Lower lobe of right lung (tissue), 2 donors: ENCODE measurements around the gene IGFBP7. TPM values are rescaled to one million over a fixed set of nuclear protein-coding genes. Genes with fewer than 3 reads are reported as not detected.
A peak's percentile ranks its signal among the peaks of the same experiment; 100 is the strongest.
"Not testable (repeated sequence)": the region's sequence is repeated elsewhere in the genome, so short reads cannot be mapped to it uniquely, and the experiment has no call there.

Source experiments
- ATAC-seq, 2 donors: fragments of 200-7000 bp; cut with Tn5 transposase; one replicate each; pipeline ENCODE4 v1.9.1; 2020 to 2022; ENCODE audit warnings: mild to moderate bottlenecking in 2 of 2, moderate library complexity in 2 of 2
- DNase-seq: peaks from one replicate; pipeline ENCODE4 v3.0.0-alpha.2; 2020
- H3K27ac ChIP-seq: fragments of 200-600 bp; one replicate; pipeline ENCODE4 v1.8.0; 2022
- H3K27me3 ChIP-seq: fragments of 200-600 bp; one replicate; pipeline ENCODE4 v1.8.0; 2022; ENCODE audit warnings: low read depth
- H3K36me3 ChIP-seq: fragments of 200-600 bp; one replicate; pipeline ENCODE4 v1.8.0; 2022; ENCODE audit warnings: mild to moderate bottlenecking
- H3K4me1 ChIP-seq: fragments of 200-600 bp; one replicate; pipeline ENCODE4 v1.8.0; 2022
- H3K4me3 ChIP-seq: fragments of 200-600 bp; one replicate; pipeline ENCODE4 v1.8.0; 2022; ENCODE audit warnings: mild to moderate bottlenecking
- H3K9me3 ChIP-seq: fragments of 200-600 bp; one replicate; pipeline ENCODE4 v1.8.0; 2022
- intact Hi-C: fragments of 100-400 bp; cut with DNase I; formaldehyde crosslinking; loops from one replicate; pipeline ENCODE4 v1.11.0; 2022
- total RNA-seq: library from RNA; stranded (reverse); fragmentation: NEBNext Ultra II Directional; extraction: Animal tissue kit (Norgen Biotek cat#: 25700); gene quantifications from one replicate; pipeline ENCODE4 v1.2.1, GENCODE V29; 2021
- TF ChIP-seq, protein P1 (sequence below): fragments of 200-600 bp; IDR thresholded peaks from one replicate; pipeline ENCODE4 v1.8.0; 2022; ENCODE audit warnings: antibody characterized with exemption, mild to moderate bottlenecking
- donor health status: DM: no; HTN: yes; CAD: no; lungs with severe emphysema.

IGFBP7 gene
- total RNA-seq, 1 donor from 2014 or later: 322 TPM

DNA sequence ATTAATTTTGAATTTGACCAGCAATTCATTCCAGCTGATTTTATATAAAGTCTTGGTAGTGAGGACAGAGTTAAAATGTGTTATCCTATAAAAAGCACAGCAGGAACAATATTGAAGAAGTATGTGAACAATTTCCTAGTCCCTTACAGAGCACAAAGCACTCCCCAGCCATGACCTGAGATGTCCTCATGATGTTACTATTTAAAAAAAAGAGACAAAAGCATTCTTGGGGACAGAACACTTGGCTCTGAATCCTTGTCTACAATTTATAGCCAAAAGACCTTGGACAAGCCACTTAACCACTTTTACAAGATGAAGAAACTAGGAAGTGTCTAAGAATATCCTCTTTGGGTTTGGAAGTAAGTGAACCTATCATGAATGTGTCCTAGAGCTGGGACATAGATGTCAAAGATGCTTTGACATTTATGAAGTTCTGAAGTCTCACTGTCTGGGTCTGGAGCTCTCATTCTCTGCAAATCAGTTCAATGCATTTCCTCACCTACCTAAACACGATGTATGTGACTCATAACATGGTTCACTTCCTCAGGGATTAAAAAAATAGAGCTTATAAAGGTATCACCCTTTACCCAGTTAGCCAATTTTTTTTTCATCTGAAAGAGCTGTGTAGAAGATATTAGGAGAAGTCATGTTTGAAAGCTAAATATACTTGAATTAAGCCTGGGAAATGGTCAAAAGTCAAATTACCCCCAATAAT lies 61.4 kb downstream of the IGFBP7 start:
- ATAC-seq: no peak
- no peak for DNase-seq
- Histone ChIP-seq H3K4me3 (no peak overlapping the region), H3K27ac (no peak overlapping the region), H3K9me3 (no peaks in the 10 kb centered on the region), H3K36me3 (no peaks in the 10 kb centered on the region), H3K27me3 (no peaks in the 10 kb centered on the region), H3K4me1 (peaks cover 37% of the 10 kb centered on the region)
- TF ChIP-seq, protein P1, sequence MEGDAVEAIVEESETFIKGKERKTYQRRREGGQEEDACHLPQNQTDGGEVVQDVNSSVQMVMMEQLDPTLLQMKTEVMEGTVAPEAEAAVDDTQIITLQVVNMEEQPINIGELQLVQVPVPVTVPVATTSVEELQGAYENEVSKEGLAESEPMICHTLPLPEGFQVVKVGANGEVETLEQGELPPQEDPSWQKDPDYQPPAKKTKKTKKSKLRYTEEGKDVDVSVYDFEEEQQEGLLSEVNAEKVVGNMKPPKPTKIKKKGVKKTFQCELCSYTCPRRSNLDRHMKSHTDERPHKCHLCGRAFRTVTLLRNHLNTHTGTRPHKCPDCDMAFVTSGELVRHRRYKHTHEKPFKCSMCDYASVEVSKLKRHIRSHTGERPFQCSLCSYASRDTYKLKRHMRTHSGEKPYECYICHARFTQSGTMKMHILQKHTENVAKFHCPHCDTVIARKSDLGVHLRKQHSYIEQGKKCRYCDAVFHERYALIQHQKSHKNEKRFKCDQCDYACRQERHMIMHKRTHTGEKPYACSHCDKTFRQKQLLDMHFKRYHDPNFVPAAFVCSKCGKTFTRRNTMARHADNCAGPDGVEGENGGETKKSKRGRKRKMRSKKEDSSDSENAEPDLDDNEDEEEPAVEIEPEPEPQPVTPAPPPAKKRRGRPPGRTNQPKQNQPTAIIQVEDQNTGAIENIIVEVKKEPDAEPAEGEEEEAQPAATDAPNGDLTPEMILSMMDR: no peak
- intact Hi-C loops: no loop called here

DNA sequence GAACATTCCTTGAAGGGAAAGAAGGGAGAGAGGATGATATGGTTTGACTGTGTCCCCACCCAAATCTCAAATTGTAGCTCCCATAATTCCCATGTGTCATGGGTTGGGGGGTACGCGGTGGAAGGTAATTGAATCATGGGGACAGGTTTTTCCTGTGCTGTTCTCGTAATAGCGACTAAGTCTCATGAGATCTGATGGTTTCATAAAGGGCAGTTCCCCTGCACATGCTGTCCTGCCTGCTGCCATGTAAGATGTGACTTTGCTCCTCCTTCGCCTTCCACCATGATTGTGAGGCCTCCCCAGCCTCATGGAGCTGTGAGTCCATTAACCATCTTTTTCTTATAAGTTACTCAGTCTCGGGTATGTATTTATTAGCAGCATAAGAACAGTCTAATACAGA lies 63.1 kb downstream of the IGFBP7 start:
- intact Hi-C loops, H3K36me3 ChIP-seq, H3K27ac ChIP-seq, H3K4me3 ChIP-seq, ATAC-seq, H3K27me3 ChIP-seq, H3K9me3 ChIP-seq, DNase-seq: not testable (repeated sequence)
- peaks cover 48% of the 10 kb centered on the region for H3K4me1 ChIP-seq

DNA sequence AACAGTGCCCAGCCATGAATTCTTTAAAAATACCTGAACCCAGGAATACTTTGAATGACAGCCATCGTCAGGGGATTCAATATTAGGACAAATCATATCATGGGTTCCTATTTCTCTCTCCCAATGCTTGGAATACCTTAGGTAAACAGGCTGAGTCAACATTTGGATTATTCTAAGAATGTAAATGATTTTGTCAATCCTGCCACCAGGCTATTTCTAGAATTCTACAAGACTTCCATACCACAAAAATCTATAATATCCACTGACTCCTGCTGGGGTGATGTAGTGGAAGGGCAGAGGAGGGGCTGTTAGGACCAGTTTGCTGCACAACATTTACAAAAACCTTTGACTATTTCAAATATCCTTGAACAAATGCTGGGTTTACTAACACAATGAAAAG lies 65.2 kb downstream of the IGFBP7 start:
- no peak for DNase-seq
- Histone ChIP-seq H3K9me3 (no peaks in the 10 kb centered on the region), H3K4me3 (no peak overlapping the region), H3K4me1 (peaks cover 39% of the 10 kb centered on the region), H3K36me3 (no peaks in the 10 kb centered on the region), H3K27me3 (no peaks in the 10 kb centered on the region), H3K27ac (peak overlapping the region; percentile 66)
- TF ChIP-seq, protein P1: no peak
- ATAC-seq: no peak
- intact Hi-C loops: no loop called here

DNA sequence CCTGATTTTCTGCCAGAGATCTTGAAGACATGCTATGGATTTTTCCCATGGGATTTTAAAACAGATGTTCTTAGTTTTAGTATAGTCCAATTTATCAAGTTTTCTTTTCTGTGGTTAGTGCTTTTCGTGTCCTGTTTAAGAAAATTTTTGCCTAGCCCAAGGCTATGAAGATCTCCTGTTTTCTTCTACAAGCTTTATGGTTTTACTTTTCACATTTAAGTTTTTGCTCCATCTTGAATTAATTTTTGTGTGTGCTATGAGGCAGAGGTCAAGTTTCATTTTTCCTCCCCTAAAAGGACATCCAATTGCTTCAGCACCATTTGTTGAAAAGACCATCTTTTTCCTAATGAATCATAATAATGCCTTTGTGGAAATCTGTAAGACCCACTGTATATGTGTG lies 65.9 kb downstream of the IGFBP7 start:
- DNase-seq: no peak
- TF ChIP-seq, protein P1: no peak
- Histone ChIP-seq H3K4me1 (peaks cover 39% of the 10 kb centered on the region), H3K9me3 (no peaks in the 10 kb centered on the region), H3K36me3 (no peaks in the 10 kb centered on the region), H3K27ac (peak overlapping the region; percentile 66), H3K27me3 (no peaks in the 10 kb centered on the region), H3K4me3 (no peak overlapping the region)
- no peak for ATAC-seq
- intact Hi-C loops: no loop called here

DNA sequence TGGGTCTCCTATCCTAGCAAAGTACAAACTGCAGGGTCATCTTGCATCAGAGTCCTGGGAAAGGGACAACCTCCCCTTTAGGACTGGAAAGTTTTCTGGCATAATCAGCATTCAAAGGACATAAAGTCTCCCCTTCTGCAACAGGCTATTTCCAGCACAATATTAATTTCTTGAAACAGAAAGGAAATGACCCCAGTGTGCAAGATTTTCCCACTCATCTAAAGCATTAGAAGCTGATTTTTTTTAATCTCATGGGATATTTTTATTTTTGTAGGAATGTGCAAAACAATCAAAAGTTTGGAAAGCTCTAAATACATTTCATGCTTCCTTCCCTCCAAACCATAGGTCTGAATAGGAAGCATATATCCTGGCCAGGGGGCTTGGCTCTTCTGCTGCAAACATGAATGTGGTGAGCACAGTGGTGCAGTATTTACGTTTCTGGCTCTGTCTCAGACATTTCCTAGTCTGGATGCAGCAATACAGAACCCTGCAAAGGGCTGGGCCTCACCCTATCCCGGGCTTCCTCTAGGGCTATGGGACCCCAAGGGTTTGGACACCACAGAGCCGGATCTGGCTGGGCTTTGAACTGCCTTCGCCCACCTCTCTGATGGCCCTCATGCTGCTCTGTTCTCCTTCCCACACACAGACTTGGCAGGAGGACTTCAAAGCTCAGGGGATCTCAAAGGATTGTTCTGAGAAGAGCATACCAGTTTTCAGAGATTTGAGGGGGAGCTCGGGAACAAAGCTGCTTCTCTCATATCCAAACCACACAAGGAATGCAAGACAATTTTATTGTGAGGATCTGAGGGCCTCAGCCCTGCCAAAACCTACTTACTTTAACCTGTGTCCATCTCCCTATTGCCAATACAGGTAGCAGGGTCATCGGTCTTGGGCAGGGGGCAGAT lies 66.6 kb downstream of the IGFBP7 start:
- Histone ChIP-seq H3K27ac (peak overlapping the region; percentile 66), H3K27me3 (no peaks in the 10 kb centered on the region), H3K4me3 (no peak overlapping the region), H3K36me3 (no peaks in the 10 kb centered on the region), H3K4me1 (peaks cover 39% of the 10 kb centered on the region), H3K9me3 (no peaks in the 10 kb centered on the region)
- DNase-seq (no peak), ATAC-seq (peak in 1 of 2 donors; percentile 53)
- TF ChIP-seq, protein P1: no peak
- intact Hi-C loops: no loop called here
